ENCODE measurements around the gene GPR158.
A peak's percentile ranks its signal among the peaks of the same experiment; 100 is the strongest.
"Not testable (repeated sequence)": the region's sequence is repeated elsewhere in the genome, so short reads cannot be mapped to it uniquely, and the experiment has no call there.

GPR158 gene, protein sequence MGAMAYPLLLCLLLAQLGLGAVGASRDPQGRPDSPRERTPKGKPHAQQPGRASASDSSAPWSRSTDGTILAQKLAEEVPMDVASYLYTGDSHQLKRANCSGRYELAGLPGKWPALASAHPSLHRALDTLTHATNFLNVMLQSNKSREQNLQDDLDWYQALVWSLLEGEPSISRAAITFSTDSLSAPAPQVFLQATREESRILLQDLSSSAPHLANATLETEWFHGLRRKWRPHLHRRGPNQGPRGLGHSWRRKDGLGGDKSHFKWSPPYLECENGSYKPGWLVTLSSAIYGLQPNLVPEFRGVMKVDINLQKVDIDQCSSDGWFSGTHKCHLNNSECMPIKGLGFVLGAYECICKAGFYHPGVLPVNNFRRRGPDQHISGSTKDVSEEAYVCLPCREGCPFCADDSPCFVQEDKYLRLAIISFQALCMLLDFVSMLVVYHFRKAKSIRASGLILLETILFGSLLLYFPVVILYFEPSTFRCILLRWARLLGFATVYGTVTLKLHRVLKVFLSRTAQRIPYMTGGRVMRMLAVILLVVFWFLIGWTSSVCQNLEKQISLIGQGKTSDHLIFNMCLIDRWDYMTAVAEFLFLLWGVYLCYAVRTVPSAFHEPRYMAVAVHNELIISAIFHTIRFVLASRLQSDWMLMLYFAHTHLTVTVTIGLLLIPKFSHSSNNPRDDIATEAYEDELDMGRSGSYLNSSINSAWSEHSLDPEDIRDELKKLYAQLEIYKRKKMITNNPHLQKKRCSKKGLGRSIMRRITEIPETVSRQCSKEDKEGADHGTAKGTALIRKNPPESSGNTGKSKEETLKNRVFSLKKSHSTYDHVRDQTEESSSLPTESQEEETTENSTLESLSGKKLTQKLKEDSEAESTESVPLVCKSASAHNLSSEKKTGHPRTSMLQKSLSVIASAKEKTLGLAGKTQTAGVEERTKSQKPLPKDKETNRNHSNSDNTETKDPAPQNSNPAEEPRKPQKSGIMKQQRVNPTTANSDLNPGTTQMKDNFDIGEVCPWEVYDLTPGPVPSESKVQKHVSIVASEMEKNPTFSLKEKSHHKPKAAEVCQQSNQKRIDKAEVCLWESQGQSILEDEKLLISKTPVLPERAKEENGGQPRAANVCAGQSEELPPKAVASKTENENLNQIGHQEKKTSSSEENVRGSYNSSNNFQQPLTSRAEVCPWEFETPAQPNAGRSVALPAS (N-terminal part only)

DNA sequence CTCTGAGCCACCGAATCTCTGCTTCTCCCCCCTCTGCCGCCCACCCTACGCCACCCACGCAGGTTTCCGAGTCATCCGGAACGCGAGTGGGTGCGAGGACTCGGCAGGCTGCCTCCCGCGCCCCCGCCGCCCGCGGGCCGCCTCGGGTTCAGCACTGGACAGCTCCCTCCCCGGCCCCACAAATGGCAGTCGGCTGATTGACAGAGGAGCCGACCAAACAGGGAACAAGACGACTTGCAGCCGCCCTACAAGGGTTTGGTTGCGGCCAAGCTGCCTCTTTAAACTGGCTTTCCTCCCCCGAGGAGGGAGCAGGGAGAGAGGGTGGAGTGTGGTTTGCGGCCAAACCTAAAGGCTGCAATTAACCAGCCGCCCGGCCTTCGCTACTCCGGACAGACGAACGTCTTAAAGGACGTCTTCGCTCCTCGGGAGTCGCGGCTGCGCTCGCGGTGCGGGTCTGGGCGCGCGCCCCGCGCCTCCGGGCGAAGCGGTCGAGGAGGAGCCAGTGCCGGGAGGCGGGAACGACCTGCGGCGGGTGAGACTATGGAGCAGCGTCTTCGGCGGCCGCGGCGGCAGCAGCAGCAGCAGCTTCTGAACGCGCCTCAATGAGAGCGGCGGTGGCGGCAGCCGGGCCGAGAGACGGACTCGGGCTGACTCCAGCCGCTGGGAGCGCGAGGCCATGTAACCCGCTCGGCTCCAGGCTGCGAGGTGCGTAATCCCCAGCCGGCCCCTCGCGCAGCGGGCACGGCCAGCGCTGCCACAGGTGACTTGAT is at the start of gene GPR158:
Gene GPR158, plus strand, starts transcription at position 541 of the 770 bp plus-strand sequence. CDS start 420 bp downstream, outside the sequence.
- peak; percentile 57 to 68 for DNase-seq

DNA sequence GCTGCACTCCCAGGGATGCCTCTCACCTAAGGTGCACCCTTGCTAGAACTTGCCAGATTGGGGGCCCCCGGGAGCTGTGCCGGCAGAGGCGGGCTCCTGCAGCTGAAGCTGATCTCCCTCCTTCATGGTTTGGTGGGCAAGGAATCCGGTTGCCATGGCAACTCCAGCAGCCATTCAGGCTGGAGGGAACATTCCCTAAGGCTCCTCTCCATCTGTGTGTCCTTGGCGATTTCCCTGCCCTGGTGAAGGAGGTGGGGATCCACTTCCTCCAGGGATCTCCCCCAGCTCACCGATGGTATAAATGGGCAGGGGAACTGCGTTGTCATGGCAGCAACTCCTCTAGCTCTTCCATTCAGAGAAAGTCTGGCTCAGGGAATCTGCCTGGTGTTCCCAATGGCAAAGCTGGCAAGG is 49.6 kb upstream of the GPR158 start:
- peak; percentile 64 to 78 for DNase-seq

DNA sequence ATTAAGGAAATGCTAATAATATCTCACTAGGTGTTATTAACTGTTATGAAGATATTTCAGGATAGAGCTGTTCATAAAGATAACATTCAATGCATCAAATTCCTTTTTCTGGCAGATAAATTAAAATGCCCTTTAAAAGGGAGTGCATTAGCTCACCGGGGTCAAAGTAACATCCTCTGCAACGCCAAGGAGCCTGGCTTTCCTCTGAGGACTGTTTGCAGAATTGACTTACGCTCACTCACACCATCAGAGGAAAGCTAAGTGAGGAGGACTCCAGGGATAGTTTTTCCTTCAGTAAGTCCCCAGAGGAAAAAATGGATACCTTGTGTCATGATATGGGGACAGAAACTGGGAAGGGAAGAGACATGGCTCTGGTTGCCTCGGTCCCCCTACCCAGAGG is 45.2 kb upstream of the GPR158 start:
- DNase-seq = no peak

DNA sequence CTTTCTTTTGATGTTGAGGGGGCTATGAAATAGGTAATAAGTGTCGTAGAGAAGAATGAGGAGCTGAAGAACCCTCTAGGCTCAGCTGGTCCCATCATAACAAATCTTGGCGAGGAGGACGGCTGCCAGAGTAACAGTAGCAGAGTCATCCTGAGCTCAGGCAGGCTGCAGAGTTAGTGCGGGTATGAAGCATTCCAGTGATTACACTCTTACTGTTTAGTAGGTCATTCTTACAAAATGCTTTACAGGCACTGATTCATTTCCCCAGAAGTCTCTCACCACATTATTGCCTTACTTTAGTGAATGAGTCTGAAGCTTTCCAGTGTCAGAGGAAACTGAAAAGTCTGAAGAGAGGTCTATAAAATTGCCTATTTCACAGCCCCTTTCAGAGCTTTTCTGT is 43.9 kb upstream of the GPR158 start:
- DNase-seq = no peak

DNA sequence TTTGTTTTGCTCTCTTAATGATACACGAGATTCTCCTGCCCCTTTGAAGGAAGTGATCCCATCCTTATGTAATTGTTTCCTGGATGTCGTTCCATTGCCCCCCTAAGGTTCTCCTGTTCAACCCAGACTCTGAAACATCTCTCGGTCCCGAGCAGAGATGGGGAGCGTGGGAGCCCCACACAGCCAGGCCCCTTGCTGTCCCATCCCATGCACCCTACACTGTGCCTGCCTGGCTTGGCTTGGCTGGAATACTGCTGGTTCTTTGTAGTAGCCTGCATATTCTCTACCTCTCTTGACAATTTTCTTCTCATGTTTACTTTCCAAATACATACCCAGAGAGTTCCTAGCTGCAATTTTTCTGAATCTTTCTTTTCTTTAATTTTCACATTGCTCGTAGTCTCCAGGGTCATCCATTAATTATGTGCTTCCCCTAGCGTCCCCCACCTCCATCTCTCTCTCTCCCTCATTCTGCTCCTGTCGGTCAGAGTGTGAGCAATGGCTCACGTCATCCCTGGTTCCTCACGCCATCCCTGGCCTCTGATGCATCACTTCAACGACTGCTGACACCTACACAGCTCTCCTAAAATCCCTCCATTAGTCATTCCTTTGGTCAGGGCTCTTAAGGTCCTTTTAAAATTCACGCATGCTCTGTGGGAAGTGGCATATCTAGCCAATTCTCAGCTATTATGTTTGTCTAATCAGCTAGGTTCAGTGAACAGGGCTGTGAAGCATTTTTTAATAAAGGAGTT is 32.5 kb upstream of the GPR158 start:
- DNase-seq = no peak

DNA sequence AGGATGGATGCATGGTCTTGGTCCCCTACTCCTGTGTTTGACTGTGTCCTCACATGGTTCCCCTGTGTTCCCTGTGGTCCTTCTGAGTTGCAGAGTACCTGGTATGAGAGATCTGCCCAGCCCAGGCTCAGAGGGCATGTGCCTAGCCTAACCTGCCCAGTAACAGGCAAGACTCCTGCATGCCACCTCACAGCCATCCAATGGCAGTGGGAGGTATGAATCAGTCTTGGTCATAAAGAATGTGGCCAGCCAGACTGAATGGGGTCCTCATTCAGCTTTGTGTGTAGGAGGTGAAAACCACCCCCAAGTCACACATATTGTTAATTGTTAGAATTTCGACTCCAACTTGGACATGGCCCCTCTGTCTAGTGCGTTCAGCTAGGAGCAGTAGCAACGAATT is 17.2 kb upstream of the GPR158 start:
- DNase-seq = no peak

DNA sequence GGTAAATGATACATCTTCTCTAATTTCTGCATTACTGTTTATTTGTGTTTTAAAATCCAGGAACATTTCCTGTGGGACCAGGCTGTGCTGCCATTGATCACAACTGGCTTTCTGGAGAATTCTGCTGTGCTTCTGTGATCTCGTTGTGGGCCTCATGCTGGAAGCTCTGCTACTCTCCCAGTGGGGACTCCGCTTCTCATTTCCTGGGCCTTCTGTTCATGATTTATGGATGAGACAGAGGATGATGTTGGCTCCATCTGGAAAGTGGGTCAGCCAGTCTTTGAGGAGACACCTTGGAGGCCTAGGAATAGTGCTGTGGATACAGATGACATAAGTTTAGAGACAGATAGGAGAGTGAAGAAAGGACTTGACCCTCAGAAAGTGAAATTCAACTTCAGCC is 15.2 kb upstream of the GPR158 start:
- DNase-seq = no peak

DNA sequence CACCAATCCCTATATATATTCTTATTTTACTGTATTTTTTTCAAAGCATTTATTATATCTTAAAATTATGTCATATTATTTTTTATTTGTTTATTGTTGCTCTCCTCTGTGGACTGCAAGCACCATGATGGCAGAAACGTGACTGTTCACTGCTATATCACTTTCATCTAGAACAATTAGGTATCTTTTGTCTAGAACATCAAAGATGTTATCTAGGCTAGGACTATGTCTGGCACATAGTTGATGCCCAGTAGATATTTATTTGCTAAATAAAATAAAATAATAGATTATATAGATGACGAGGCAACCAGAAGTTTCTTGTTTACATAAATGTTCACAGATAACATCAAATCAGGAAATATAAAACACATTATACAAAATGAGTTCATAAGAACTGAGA is 12.4 kb upstream of the GPR158 start:
- DNase-seq = no peak

DNA sequence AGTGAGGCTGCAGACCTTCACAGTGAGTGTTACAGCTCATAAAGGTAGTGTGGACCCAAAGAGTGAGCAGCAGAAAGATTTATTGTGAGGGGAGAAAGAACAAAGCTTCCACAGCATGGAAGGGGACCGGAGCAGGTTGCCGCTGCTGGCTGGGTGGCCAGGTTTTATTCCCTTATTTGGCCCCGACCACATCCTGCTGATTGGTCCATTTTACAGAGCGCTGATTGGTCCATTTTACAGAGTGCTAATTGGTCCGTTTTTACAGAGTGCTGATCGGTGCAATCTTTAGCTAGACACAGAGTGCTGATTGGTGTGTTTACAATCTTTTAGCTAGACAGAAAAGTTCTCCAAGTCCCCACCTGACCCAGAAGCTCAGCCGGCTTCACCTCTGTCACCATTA is 11.3 kb upstream of the GPR158 start:
- DNase-seq = not testable (repeated sequence)

DNA sequence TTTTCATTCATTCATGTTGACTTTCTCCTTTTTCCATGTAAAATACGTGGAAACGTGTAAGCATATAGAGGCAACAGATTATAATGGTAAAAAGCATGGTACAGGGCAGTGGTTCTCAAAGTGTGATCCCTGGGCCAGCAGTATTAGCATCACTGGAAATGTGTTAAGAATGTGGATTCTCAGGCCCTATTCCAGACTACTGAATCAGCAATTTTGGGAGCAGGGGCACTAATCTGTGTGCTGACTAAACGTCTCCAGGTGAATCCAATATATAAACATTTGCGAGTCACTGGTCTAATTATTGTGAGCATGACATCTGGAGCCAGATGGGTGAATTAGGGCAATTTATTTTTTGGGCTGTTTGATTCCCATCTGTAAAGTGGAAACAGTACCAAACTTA is 5.1 kb upstream of the GPR158 start:
- peak in 1 of 2 experiments; percentile 33 for DNase-seq

DNA sequence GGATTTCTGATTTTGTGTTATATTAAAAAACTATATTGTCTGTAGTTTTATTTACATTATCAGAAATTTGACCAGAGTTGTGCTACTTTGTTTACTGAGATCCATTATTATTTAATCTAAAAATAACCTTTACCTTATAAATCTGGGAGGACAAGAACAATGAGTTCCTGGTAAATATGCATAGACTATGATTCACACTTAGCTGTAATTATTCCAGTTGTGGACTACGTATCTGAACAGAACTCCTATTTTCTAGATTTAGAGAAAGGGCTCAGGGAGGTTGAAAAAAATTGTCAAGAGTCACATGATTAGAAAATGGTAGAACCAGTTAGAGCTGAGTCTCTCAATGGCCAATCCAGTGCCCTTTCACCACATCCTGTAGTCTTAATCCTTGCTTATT is 4.2 kb upstream of the GPR158 start:
- DNase-seq = no peak

DNA sequence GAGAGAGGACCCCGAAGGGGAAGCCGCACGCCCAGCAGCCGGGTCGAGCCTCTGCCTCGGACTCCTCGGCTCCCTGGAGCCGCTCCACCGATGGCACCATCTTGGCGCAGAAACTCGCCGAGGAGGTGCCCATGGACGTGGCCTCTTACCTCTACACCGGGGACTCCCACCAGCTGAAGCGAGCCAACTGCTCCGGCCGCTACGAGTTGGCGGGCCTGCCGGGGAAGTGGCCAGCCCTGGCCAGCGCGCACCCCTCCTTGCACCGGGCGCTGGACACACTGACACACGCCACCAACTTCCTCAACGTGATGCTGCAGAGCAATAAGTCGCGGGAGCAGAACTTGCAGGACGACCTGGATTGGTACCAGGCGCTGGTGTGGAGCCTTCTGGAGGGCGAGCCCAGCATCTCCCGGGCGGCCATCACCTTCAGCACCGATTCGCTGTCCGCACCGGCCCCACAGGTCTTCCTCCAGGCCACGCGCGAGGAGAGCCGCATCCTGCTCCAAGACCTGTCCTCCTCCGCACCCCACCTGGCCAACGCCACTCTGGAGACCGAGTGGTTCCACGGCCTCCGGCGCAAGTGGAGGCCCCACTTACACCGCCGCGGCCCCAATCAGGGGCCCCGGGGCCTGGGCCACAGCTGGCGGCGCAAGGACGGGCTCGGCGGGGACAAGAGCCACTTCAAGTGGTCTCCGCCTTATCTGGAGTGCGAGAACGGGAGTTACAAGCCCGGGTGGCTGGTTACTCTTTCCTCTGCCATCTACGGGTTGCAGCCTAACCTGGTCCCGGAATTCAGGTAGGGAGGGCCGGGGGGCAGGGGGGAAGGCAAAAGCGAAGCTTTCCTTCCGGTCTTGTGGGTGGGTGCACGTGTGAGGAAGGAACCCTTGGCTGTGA is 973 bp downstream of the GPR158 start:
- peak in 1 of 2 experiments; percentile 50 for DNase-seq

DNA sequence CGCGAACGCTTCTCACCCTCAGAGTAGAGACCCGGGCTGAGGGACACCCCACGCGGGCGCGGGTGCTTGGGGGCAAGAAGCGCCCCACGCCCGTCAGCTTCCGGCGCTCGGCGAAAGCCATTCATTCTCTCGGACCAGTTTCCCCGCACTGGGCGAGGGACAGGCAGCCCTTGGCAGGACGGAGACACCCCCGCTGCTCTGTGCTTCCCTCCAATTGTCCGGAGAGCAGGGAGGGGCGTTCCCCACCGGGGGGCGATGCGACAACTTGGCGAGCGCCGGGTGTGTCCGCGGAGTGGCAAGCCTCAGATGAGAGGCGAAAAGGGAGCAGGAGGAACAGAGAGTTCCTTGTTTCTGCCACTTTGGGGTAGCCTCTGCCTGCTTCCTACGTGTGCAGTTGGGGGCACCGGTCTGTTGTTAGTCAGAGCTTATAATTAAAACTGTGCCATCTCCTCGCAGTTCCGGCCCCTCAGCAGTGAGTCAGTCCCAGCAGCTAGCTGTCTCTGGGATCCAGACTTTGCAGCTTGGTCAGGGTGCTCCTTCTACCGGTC is 1.7 kb downstream of the GPR158 start:
- DNase-seq = peak in 1 of 2 experiments; percentile 50

DNA sequence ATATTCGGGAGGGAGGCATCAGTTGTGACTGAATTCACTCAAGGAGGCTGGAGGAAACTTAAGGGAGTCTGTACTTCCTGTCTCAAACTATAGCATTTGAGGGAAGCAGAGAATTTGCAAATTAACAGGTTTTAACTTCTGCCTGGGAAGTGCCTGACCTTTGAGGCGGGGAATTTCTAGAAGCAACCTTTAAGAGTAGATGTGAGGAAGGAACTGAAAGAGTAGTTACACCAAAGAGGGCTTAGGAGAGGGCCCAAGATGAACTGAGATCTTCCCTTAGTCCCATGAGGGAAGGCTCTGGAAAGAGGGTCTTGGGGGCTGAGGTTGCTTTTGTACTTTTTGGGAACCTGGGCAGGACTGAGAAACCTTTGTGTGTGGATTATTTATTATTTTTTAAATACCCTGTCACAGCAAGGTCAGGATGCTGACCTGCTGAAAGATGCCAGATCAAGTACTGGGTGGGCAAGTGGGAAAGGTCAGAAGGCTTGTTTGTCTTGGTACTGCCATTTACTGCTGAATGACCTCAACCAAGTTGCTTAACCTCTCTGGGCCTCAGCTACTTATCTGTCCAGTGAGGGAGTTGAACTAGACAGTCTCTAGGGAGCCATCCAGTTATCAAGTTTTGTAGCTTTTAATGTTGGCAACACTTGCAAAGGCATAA is 2.4 kb downstream of the GPR158 start:
- no peak for DNase-seq

DNA sequence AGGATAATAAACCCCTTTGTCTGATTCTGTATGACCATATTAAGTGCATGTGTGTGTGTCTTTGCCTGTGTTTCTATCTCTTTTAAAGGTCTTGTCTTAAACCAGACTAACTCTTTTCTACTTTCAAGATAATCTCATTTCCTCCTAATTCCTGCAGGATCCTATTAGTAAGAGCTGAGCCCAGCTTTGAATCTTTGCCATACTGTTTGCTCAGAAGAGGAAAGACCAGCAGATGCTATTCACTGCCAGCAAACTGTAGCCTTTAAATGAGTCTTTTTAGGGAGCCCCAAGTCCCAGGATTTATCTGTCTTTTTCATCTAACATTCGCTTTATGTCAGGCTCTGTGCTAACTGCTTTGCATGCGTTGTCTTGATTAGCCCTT is 2.9 kb downstream of the GPR158 start:
- DNase-seq = peak in 1 of 2 experiments; percentile 5

DNA sequence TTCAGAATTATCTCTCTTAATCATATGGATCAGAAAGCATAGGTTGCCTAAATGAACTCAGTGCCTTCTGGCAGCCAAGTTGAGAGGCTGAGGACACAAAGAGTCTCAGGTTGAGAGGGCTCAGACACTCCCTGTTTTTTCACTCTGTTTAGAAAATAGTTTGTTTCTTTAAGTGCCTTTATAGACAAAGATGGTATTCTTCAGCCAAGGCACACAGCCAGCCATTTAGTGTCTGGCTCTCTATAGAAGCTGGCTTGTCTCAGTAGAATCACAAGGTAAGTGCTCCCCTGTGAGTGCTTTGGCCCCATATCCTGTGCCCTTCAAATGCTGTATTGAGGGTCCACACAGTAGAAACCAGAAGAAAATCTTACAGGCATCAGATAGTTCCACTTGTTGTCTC is 3.6 kb downstream of the GPR158 start:
- no peak for DNase-seq

DNA sequence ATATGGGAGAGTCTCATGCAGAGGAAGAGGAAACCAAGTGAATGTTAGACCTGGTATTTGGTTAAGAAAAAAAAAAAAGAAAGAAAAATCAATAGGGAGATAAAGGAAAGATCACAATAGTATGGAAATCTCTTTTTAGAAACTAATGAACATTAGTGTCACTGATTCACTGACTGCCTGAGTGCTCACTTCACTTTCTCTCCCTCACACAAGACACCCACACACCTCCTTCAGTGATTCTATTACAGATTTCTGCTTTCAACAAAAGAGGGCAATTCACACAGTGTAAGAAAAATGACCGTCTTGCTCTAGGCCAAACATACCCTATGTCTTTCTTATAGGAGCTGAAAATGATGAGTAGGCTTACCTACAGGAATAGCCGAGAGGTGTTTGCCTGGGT is 6.0 kb downstream of the GPR158 start:
- no peak for DNase-seq

DNA sequence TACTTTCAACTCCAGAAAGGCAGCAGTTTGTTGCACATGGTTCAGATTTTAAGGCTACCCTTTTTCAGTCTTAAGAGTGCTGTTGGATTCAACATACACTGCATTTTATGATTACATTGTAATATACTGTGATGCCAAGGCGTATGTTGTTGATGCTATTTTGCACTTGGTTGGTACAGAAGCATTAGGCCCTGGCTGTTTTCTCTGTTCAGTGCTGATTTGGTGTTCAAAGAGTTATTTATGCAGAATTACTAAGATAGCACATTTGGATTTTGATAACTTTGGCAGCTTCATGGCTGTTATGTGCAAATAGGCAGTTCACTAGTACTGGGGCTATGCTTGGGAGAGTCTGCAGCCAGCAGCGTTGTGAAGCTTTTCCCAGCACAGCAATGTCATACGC is 7.8 kb downstream of the GPR158 start:
- no peak for DNase-seq

DNA sequence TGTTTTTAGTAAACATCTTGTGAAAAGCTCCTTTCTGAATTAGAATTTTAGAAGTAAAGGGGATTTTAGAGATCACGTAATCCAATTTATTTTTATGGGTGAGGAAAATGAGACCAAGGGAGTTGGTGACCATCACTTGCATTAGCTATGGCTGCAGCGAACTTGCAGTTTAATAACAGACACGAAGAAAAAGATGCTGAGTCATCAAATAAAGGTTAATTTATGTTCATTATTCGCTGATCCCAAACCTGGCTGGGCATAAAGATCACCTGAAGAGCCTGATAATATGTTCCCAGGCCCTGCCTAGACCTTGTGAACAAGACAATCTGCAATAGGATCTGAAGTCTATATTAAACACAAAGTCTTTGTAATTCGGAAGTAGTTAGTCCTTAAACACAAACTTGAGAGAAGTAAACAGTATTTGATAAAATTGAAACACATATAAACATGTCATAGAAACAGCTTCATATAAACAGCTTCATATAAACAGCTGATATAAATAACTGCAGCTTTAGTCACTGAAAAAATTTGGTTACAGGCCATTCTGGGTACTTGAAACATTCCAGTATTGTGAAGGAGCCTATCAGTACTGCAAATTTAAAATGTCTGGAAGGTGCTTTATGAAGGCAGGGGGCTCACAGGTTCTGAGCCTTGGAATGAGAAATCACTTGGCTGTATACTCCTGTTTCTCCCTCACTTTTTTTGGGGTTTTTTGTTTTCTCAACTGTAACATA is 16.5 kb downstream of the GPR158 start:
- DNase-seq = no peak

Data from NCI-H524 (cell line).